Kidney tubule cell (primary cell): ENCODE results near the gene PLD1.
"Not testable (repeated sequence)": the region's sequence is repeated elsewhere in the genome, so short reads cannot be mapped to it uniquely, and the experiment has no call there.

Experiments
- DNase-seq: peaks from one replicate; pipeline ENCODE4 v3.0.0-alpha.2; 2018; ENCODE audit warnings: low spot score

Gene PLD1

GRCh38 chr3:171699601-171700000, 110.7 kb downstream of the PLD1 start:
- no peak for DNase-seq

DNA sequence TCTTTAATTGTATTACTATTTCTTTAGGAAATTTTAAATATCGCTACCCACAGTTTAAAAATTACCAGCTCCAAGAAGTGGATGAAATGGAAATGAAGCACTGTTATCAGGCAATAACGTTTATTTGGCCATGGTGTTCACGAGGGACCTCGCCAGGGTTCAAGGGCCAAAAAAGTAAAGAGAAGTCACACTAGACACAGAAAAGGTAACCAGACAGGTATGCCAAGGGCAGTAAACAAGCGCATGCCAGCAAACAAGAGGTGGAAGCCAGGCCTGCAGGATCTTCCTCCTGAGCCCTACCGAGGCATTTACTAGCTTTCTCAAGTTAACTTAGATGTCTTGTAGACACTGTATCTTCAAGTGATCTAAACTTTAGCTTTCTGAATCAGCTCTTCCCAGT, 113.5 kb downstream of the PLD1 start:
- no peak for DNase-seq

DNA sequence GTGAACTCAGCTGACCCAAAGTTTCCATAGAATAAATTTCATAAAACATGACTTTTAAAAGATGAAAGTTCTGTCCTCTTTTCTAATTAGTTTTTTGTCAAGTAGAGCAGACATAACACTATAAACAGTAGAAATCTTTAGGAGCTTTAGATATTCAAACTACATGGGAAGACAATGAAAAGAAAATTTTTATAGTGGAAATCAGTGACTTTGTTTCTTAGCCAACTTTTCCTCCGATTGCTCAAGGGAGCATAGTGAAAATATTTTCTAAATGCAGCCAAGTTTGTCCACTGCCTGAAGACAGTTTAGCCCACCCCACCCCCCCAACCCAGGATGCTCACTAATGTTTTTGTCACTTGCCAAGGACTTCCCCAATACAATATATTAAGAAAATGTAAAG, 114.9 kb downstream of the PLD1 start:
- no peak for DNase-seq

GRCh38 chr3:171694888-171695287, 115.4 kb downstream of the PLD1 start:
- DNase-seq = no peak

DNA sequence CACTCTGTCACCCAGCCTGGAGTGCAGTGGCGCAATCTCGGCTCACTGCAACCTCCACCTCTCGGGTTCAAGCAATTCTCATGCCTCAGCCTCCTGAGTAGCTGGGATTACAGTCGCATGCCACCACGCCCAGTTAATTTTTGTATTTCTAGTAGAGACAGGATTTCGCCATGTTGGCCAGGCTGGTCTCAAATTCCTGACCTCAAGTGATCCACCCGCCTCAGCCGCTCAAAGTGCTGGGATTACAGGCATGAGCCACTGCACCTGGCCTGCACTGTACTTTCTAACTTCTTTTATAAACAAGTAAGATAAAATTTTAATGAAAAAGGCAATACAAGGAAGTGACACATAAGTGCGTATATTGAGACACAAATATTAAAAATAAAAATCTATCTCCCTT, 117.7 kb downstream of the PLD1 start:
- DNase-seq = not testable (repeated sequence)

DNA sequence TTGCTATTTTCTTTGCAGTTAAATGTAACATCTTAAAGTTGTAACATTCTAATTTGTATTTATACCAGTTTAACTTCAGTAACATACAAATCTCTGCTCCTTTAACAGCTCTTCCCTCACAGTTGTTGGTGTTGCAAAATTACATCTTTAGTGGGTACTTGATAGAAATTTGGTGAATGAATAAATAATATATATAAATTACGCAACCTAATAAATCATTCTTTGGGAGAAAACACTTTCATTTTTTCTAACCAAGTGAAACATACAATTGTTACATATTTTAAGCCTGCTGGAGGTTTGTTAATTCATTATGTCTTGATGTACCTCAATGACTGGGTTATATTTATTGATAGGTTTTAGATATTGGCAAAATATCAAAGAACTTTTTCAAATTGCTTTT, 118.8 kb downstream of the PLD1 start:
- DNase-seq = no peak

DNA sequence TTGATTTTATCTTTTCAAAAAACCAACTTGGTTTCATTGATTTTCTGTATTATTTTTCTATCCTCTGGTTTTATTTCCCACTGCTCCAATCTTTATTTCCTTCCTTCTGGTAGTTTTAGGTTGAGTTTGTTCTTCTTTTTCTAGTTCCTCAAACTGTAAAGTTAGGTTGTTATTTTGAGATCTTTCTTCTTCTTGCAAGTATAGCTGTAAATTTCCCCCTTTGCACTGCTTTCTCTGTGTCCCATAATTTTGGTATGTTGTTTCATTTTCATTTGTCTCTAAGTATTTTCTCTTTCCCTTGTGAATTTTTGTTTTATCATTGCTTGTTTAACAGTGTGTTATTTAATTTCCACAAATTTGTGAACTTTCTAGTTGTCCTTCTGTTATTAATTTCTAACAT, 120.0 kb downstream of the PLD1 start:
- no peak for DNase-seq

- DNase-seq = no peak
Measured at GRCh38 chr3:171688593-171688992, 121.7 kb downstream of the PLD1 start.

- DNase-seq = no peak
Measured at GRCh38 chr3:171688002-171688401, 122.3 kb downstream of the PLD1 start.

DNA sequence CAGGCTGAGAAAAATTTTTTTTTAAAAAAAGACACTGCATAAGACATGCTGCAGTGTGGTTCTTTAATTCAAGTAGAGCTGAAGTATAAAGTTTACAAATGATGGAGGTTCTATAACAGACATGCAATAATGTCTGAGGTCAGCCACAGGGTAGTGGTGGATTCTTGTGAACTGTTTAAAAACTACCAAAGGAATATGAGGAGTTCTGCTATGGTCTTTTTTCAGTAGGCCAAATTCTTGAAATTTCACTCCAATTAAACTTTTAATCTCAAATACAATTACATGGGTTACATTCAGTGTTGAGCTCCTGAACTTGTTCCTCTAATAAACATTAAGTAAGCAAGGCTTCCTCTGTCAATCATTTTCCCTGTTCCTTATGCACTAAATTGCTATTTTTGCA, 122.7 kb downstream of the PLD1 start:
- no peak for DNase-seq

DNA sequence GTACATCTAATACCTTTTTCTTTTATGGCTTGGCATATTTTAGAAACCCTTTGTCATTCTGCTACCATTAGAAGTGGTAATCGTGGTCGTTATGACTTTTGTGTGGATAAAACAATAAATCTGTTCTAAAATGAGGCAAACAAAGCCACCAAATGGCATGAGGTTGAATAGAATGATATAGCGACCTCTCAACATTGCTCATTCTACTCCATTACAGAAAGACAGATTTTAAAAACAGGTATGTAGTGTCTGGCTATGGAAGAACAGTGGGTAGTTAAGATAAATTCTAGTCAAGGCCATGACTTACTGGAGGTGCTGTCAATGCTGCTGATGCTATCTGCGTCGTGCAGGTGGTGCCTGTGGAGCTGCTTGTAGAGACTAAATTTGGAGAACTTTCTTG, 123.2 kb downstream of the PLD1 start:
- no peak for DNase-seq

DNA sequence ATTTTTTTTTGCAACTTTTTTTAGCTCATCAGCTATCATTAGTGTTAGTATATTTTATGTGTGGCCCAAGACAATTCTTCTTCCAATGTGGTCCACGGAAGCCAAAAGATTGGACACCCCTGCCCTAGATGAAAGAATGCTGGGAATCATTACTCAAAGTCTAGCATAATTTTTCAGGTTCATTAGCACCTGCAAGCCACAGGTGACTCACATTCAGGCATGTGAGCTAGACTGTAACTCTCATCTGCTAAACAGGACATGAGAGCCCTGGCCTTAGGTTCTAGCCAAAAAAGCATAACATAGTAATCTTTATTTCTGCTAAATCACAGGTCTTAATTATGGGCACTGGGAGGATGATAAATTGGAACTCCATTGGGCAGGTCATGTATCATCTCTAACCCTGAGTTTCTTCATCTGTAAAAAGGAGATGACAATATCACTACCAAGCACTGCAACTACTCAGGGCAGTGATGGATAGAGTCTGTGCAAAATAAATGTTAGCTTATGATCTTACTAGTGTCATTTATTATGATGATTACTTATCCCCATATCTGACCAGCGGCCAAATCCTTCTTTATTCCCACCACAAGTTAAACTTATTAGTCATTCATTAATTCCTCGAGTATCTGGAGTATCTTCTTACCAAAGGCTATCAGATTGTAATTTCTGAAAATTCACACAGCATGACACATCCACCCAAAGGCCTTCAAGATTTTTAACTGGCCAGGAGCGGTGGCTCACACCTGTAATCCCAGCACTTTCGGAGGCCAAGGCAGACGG, 125.0 kb downstream of the PLD1 start:
- DNase-seq = peak; percentile 59

DNA sequence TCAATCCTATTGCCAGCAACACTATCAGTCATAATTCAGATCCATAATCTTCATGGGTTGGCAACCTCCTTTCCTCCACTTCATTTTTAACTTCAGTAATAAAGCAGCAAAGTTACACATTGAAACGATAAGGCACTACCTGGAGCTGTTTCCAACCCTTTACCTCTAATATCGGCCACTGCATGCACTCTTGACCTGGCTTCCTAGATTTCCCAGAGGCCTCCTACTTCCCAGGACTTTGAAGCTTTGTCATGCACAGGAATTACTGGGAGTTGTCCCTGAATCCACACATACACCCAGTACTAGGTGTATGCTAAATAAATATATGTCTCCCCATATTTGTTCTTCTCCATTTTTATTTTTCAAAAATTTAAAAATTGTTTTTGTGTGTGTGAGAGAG, 126.1 kb downstream of the PLD1 start:
- DNase-seq = no peak

DNA sequence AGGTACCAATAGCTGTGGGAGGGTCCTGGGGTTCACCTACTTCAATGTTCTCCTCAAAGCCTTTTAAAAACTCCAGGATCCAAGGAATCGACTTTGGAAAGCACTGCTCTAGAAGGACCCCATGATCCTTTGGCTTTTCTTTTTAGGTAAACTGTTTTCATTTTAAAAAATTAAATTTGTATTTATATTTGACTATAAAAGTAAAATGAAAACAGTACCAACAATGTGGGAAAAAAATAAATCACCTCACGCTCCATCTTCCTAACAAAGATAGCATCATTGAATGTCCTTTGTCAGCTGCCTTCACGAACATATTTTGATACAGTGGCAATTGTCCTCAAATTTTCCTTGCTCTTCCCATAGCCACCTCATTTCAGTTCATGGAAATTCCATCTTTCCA, 127.5 kb downstream of the PLD1 start:
- no peak for DNase-seq

DNA sequence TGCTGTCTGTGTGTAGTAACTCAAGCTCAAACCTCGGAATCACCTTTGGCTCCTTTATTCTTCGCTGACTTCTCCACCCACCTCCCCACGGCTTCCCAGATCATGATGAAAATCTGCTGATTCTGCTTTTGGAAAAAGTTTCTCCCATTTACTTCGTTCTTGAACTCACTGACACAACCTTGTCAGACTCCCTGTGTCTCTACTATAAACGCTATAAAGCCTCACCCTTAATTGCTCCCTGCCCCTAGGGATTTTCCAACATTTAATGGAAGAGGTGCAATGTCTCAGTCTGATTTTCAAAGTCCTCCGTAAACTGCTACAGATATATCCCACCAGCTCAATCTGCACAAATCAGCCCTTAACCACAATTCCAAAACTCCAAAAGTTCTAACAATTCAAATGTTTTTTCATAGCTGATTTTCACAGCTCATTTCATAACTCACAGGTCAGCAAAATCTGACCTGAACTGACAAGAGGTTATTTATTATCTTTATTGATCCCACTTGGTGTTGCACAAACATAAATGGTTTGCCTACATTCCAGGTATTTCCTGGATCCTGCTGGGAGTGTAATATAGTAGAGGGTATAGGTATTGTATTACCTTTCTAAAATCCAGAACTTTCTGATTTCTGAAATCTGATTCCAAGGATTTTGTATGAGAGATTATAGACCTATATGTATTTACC, 129.4 kb downstream of the PLD1 start:
- DNase-seq = no peak

GRCh38 chr3:171678971-171679492, 131.3 kb downstream of the PLD1 start:
- DNase-seq = no peak

GRCh38 chr3:171677706-171678105, 132.6 kb downstream of the PLD1 start:
- DNase-seq = no peak

DNA sequence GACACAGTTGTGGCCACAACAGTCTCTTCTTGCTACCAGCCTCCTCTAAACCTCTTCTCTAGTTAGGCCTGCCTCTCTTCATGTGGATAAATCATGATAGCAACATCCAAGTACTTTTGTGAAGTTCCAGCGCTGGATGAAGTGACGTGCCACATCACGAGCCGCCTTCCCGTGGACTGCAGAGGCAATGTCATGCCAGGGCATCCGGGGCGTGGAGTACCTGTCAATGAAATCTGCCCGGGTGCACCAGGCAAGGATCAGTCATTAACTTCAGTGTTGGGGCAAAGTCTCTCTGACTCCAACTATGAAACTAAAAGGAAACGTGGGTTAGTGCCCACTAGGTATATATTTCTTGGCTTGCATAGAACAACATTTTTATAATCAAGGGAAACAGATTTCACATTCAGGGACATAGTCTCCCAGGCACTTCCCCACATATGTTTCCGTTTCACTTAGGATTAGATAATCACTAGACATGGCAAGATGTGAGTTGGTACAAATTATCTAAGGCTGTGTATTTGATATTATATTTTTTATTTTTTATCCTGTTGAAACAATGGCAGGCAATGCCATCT, 133.6 kb downstream of the PLD1 start:
- peak; percentile 17 for DNase-seq

GRCh38 chr3:171673951-171674350, 136.3 kb downstream of the PLD1 start:
- DNase-seq = peak; percentile 11

DNA sequence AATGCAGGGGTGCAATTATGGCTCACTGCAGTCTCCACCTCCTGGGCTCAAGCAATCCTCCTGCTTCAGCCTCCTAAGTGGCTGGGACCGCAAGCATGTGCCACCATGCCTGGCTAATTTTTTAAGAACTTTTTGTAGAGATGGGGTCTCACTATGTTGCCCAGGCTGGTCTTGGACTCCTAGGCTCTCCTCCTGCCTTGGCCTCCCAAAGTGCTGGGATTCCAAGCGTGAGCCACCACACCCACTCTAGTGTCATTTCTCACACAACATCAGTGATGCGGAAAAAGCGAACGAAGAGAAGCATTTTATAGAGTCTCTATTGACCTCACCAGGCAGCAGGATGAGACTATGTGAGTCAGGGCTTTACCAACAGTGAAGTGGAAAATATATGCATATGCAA, 137.7 kb downstream of the PLD1 start:
- peak; percentile 42 for DNase-seq

- peak; percentile 9 for DNase-seq
Measured at GRCh38 chr3:171672124-171672523, 138.2 kb downstream of the PLD1 start.

DNA sequence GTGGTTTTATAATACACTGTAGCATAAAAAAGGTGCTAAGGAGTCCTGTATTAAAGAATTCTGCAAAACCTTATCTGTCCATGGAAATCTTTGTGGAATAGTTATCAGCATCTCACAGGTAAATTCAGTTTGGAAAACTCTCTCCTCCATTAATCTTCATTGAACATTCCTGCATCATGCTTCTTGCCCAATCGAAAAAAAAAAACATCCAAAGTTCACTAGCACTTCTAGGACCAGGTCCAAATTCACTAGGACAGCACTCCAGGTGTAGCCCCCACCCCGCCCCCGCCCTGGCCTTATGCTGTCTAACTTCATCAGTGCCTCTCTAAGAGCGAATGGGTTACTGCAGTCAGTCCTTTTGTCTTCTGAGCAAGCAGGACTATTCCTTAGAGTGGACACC, 138.6 kb downstream of the PLD1 start:
- DNase-seq = no peak

- DNase-seq = no peak
Measured at GRCh38 chr3:171666516-171666915, 143.8 kb downstream of the PLD1 start.
